Neural cell (in vitro differentiated cells): Measurements from ENCODE around the gene FGB. TPM values are rescaled to one million over a fixed set of nuclear protein-coding genes. Genes with fewer than 3 reads are reported as not detected.

Source experiments
- H2AFZ ChIP-seq: fragments of 200-600, 300-800 bp; sonication (generic), shearing (Covaris generic); 2 replicates; pipeline ENCODE4 v1.6.0; 2014; ENCODE audit warnings: low read depth, mild to moderate bottlenecking, antibody characterized with exemption, low read length, moderate library complexity
- H3F3A ChIP-seq: fragments of 200-600 bp; shearing (Covaris generic); 2 replicates; pipeline ENCODE4 v1.6.1; 2016; ENCODE audit warnings: mild to moderate bottlenecking, moderate library complexity, mixed read lengths, antibody characterized with exemption, low read length; ENCODE audit not compliant: insufficient read depth, poor library complexity, severe bottlenecking
- H3K27ac ChIP-seq: fragments of 200-600, 300-800 bp; sonication (generic), shearing (Covaris generic); 2 replicates; pipeline ENCODE4 v1.5.1; 2014; ENCODE audit warnings: mild to moderate bottlenecking, low read length, moderate library complexity
- H3K27me3 ChIP-seq: fragments of 300-800, 200-600 bp; sonication (generic), shearing (Covaris generic); 2 replicates; pipeline ENCODE4 v1.6.0; 2014; ENCODE audit warnings: mild to moderate bottlenecking, low read depth, low read length, moderate library complexity; ENCODE audit not compliant: insufficient read depth
- H3K36me3 ChIP-seq: fragments of 300-800, 200-600 bp; sonication (generic), shearing (Covaris generic); 2 replicates; pipeline ENCODE4 v1.5.1; 2014; ENCODE audit warnings: mild to moderate bottlenecking, antibody characterized with exemption, low read length, moderate library complexity; ENCODE audit not compliant: insufficient read depth
- H3K4me2 ChIP-seq: fragments of 300-800, 200-600 bp; sonication (generic), shearing (Covaris generic); 2 replicates; pipeline ENCODE4 v1.6.0; 2014; ENCODE audit warnings: mild to moderate bottlenecking, low read length
- H3K4me3 ChIP-seq: fragments of 300-800, 200-600 bp; sonication (generic), shearing (Covaris generic); 2 replicates; pipeline ENCODE4 v1.5.1; 2014; ENCODE audit warnings: mild to moderate bottlenecking, low read length, moderate library complexity
- H3K79me2 ChIP-seq: fragments of 200-600 bp; shearing (Covaris generic); replicated peaks from 2 replicates; pipeline ENCODE4 v1.6.0; 2014; ENCODE audit warnings: mild to moderate bottlenecking, low read length, moderate library complexity; ENCODE audit not compliant: insufficient read depth
- H3K9ac ChIP-seq: fragments of 300-800, 200-600 bp; sonication (generic), shearing (Covaris generic); 2 replicates; pipeline ENCODE4 v1.6.1; 2016; ENCODE audit warnings: mild to moderate bottlenecking, low read length, mixed read lengths
- H3K9me2 ChIP-seq: fragments of 200-600 bp; shearing (Covaris generic); 2 replicates; pipeline ENCODE4 v1.6.1; 2016; ENCODE audit warnings: mild to moderate bottlenecking, low read length, mixed read lengths; ENCODE audit not compliant: insufficient read depth
- H3K9me3 ChIP-seq: fragments of 200-600, 300-800 bp; sonication (generic), shearing (Covaris generic); 2 replicates; pipeline ENCODE4 v1.6.1; 2016; ENCODE audit warnings: mild to moderate bottlenecking, mixed run types, low read length, moderate library complexity, mixed read lengths
- H4K20me1 ChIP-seq: fragments of 200-600 bp; shearing (Covaris generic); 2 replicates; pipeline ENCODE4 v1.6.1; 2016; ENCODE audit warnings: mild to moderate bottlenecking, mixed run types; ENCODE audit not compliant: insufficient read depth
- CTCF ChIP-seq: fragments of 450-650 bp; IDR thresholded peaks from 2 replicates; pipeline ENCODE4 v1.5.1; 2014; ENCODE audit warnings: antibody characterized with exemption, mild to moderate bottlenecking, moderate library complexity; ENCODE audit not compliant: poor library complexity, severe bottlenecking
- EP300 ChIP-seq: fragments of 450-650 bp; conservative IDR thresholded peaks from 2 replicates; pipeline ENCODE4 v1.6.1; 2014; ENCODE audit warnings: antibody characterized with exemption, mild to moderate bottlenecking, moderate library complexity; ENCODE audit not compliant: poor library complexity, severe bottlenecking
- EZH2 ChIP-seq: fragments of 200-600, 300-800 bp; shearing (Covaris generic), sonication (generic); IDR thresholded peaks from 2 replicates; pipeline ENCODE4 v1.6.1; 2014; ENCODE audit warnings: antibody characterized with exemption, low read length, borderline replicate concordance, mild to moderate bottlenecking; ENCODE audit not compliant: insufficient read depth, poor library complexity, severe bottlenecking
- MXI1 ChIP-seq: fragments of 450-650 bp; conservative IDR thresholded peaks from 2 replicates; pipeline ENCODE4 v1.6.1; 2014; ENCODE audit warnings: antibody characterized with exemption, mild to moderate bottlenecking; ENCODE audit not compliant: poor library complexity, severe bottlenecking
- POLR2AphosphoS5 ChIP-seq: IDR thresholded peaks from 2 replicates; pipeline ENCODE4 v1.6.1; 2012
- RAD21 ChIP-seq: fragments of 450-650 bp; conservative IDR thresholded peaks from 2 replicates; pipeline ENCODE4 v1.6.1; 2014; ENCODE audit warnings: antibody characterized with exemption, mild to moderate bottlenecking, moderate library complexity
- REST ChIP-seq: IDR thresholded peaks from 2 replicates; pipeline ENCODE4 v1.6.1; 2012; ENCODE audit warnings: borderline replicate concordance
- SMC3 ChIP-seq: fragments of 450-650 bp; conservative IDR thresholded peaks from 2 replicates; pipeline ENCODE4 v1.6.1; 2014; ENCODE audit warnings: antibody characterized with exemption, mild to moderate bottlenecking, moderate library complexity; ENCODE audit not compliant: poor library complexity
- TAF1 ChIP-seq: IDR thresholded peaks from 2 replicates; pipeline ENCODE4 v1.6.1; 2012; ENCODE audit warnings: low read depth
- polyA plus RNA-seq: library from polyadenylated mRNA; depleted of rRNA; stranded (reverse); fragments of >200 nt; gene quantifications from 2 replicates; pipeline ENCODE4 v1.2.3, GENCODE V29; 2014

The FGB gene
- polyA plus RNA-seq, 1 donor from 2014 or later = not detected

GRCh38 chr4:154614306-154614705, 51.5 kb downstream of the FGB start:
- no peaks in the 10 kb centered on the region for H4K20me1 ChIP-seq
- no peak overlapping the region for H3K27ac ChIP-seq
- no peaks in the 10 kb centered on the region for H3K9me3 ChIP-seq
- H3K27me3 ChIP-seq = no peaks in the 10 kb centered on the region
- H3F3A ChIP-seq = no peaks in the 10 kb centered on the region
- H3K4me3 ChIP-seq = no peak overlapping the region
- no peaks in the 10 kb centered on the region for H3K36me3 ChIP-seq
- no peak overlapping the region for H3K9ac ChIP-seq
- TF ChIP-seq EP300 (no peak), POLR2AphosphoS5 (no peak), CTCF (no peak), MXI1 (no peak), EZH2 (no peak), SMC3 (no peak), REST (no peak), RAD21 (no peak), TAF1 (no peak)
- H3K4me2 ChIP-seq = no peak overlapping the region
- H2AFZ ChIP-seq = no peak overlapping the region
- no peaks in the 10 kb centered on the region for H3K9me2 ChIP-seq
- no peaks in the 10 kb centered on the region for H3K79me2 ChIP-seq

- H3K27ac ChIP-seq = no peak overlapping the region
- H4K20me1 ChIP-seq = no peaks in the 10 kb centered on the region
- H3K4me2 ChIP-seq = no peak overlapping the region
- TF ChIP-seq EP300 = no peak
- TF ChIP-seq POLR2AphosphoS5 = no peak
- no peak for TF ChIP-seq MXI1
- TF ChIP-seq TAF1 = no peak
- no peak for TF ChIP-seq SMC3
- no peak for TF ChIP-seq EZH2
- TF ChIP-seq RAD21 = no peak
- TF ChIP-seq CTCF = no peak
- TF ChIP-seq REST = no peak
- H3K4me3 ChIP-seq = no peak overlapping the region
- no peaks in the 10 kb centered on the region for H3K36me3 ChIP-seq
- H3K79me2 ChIP-seq = no peaks in the 10 kb centered on the region
- H3K9ac ChIP-seq = no peak overlapping the region
- no peak overlapping the region for H2AFZ ChIP-seq
- no peaks in the 10 kb centered on the region for H3K9me3 ChIP-seq
- H3K9me2 ChIP-seq = no peaks in the 10 kb centered on the region
- no peaks in the 10 kb centered on the region for H3F3A ChIP-seq
- no peaks in the 10 kb centered on the region for H3K27me3 ChIP-seq
Observed at GRCh38 chr4:154615211-154615610, 52.4 kb downstream of the FGB start.
